GM12878 (cell line): Measurements from ENCODE around the gene FASTK. TPM values are rescaled to one million over a fixed set of nuclear protein-coding genes. Genes with fewer than 3 reads are reported as not detected.

Source experiments
- ATAC-seq: fragments of 200-7000 bp; cut with Tn5 transposase; 3 replicates; pipeline ENCODE4 v1.9.1; 2020; ENCODE audit warnings: mild to moderate bottlenecking, moderate library complexity
- BruUV-seq: library from RNA; stranded (reverse); fragments of 400-500 nt; replicated peaks from 2 replicates; lab custom pipeline; 2021; lab: Mats Ljungman, UMichigan
- CTCF ChIA-PET: fragments of 300-600 bp; sonication (Branson Sonifier 250); formaldehyde crosslinking; extraction: SDS; loops from one replicate; lab custom pipeline; 2021; ENCODE audit warnings: inconsistent platforms; lab: Yijun Ruan, JAX
- POLR2A ChIA-PET: fragments of 350-600 bp; formaldehyde crosslinking; extraction: SDS; loops from one replicate; lab custom pipeline; 2021; ENCODE audit warnings: inconsistent platforms; lab: Charles Lee
- RAD21 ChIA-PET: fragments of 300-600 bp; sonication (Branson Sonifier 250); formaldehyde crosslinking; loops from one replicate; lab custom pipeline; 2023; ENCODE audit warnings: antibody characterized with exemption; ENCODE audit not compliant: unreplicated experiment; lab: Charles Lee
- SMC1A ChIA-PET: fragments of 300-600 bp; sonication (Branson Sonifier 250); formaldehyde crosslinking; loops from one replicate; lab custom pipeline; 2023; ENCODE audit not compliant: unreplicated experiment, uncharacterized antibody; lab: Charles Lee
- DNase-seq: peaks from one replicate; pipeline ENCODE4 v3.0.0-alpha.2; 2011; ENCODE audit warnings: low read depth, low spot score
- FAIRE-seq: peaks from 3 replicates; lab custom pipeline; 2011; peaks lifted over from hg19 to GRCh38; lab: Jason Lieb, UNC
- H2AFZ ChIP-seq: 2 replicates; pipeline ENCODE4 v1.6.0; 2011; ENCODE audit warnings: low read depth, low read length, control low read depth; ENCODE audit not compliant: control insufficient read depth
- H3K27ac ChIP-seq: 2 replicates; pipeline ENCODE4 v1.5.1; 2011; ENCODE audit warnings: control low read depth; ENCODE audit not compliant: control insufficient read depth, insufficient read depth
- H3K27me3 ChIP-seq, 2 experiments: replicated peaks in 1 of 2; 2 replicates each; pipeline versions ENCODE4 v1.6.0 to v1.6.1; 2011; ENCODE audit warnings: low read length in 1 of 2; ENCODE audit not compliant: control insufficient read depth in 2 of 2, insufficient read depth in 2 of 2
- H3K36me3 ChIP-seq, 2 experiments: 2 replicates each; pipeline ENCODE4 v1.5.1; 2011; ENCODE audit warnings: low read length in 1 of 2; ENCODE audit not compliant: control insufficient read depth in 2 of 2, insufficient read depth in 2 of 2
- H3K4me1 ChIP-seq: 2 replicates; pipeline ENCODE4 v1.6.1; 2011; ENCODE audit warnings: mild to moderate bottlenecking, low read length, moderate library complexity, mixed read lengths; ENCODE audit not compliant: control insufficient read depth, insufficient read depth
- H3K4me2 ChIP-seq: 2 replicates; pipeline ENCODE4 v1.6.0; 2011; ENCODE audit warnings: control low read depth; ENCODE audit not compliant: control insufficient read depth, insufficient read depth
- H3K4me3 ChIP-seq: fragments of 200-600 bp; sonication (generic); 2 replicates; pipeline ENCODE4 v1.5.1; 2016
- H3K79me2 ChIP-seq: 2 replicates; pipeline ENCODE4 v1.6.0; 2011; ENCODE audit warnings: low read length; ENCODE audit not compliant: control insufficient read depth, insufficient read depth
- H3K9ac ChIP-seq: 2 replicates; pipeline ENCODE4 v1.8.0; 2011; ENCODE audit warnings: low read length, control low read depth, mixed read lengths; ENCODE audit not compliant: control insufficient read depth, insufficient read depth
- H3K9me3 ChIP-seq: replicated peaks from 3 replicates; pipeline ENCODE4 v1.5.1; 2011; ENCODE audit warnings: mild to moderate bottlenecking, low read length; ENCODE audit not compliant: control insufficient read depth, insufficient read depth
- H4K20me1 ChIP-seq: 2 replicates; pipeline ENCODE4 v1.6.0; 2011; ENCODE audit not compliant: control insufficient read depth, insufficient read depth
- BHLHE40 ChIP-seq, 2 experiments: fragments of 450-650 bp in 1 of 2; IDR thresholded peaks; 2 replicates each; pipeline ENCODE4 v1.6.1; 2011 to 2017; ENCODE audit warnings: low read depth in 2 of 2, borderline replicate concordance in 1 of 2, improper control_type of control experiment in 1 of 2, low read length in 1 of 2, mild to moderate bottlenecking in 1 of 2
- CHD2 ChIP-seq: IDR thresholded peaks from 2 replicates; pipeline ENCODE4 v1.6.1; 2011; ENCODE audit warnings: low read depth, low read length, improper control_type of control experiment, borderline replicate concordance
- DPF2 ChIP-seq: fragments of 450-650 bp; IDR thresholded peaks from 2 replicates; pipeline ENCODE4 v1.6.1; 2017; ENCODE audit warnings: mild to moderate bottlenecking
- MYB ChIP-seq: fragments of 150-350 bp; IDR thresholded peaks from 2 replicates; pipeline ENCODE4 v1.6.1; 2014; ENCODE audit warnings: mild to moderate bottlenecking, low read depth, low read length, borderline replicate concordance
- PAX5 ChIP-seq: IDR thresholded peaks from 2 replicates; pipeline ENCODE4 v1.6.1; 2011; ENCODE audit warnings: low read depth, low read length, borderline replicate concordance
- RAD21 ChIP-seq: IDR thresholded peaks from 2 replicates; pipeline ENCODE4 v1.6.1; 2011; ENCODE audit warnings: mild to moderate bottlenecking, low read depth, low read length, moderate library complexity; ENCODE audit not compliant: insufficient read depth
- RB1 ChIP-seq: fragments of 450-650 bp; formaldehyde crosslinking; IDR thresholded peaks from 2 replicates; pipeline ENCODE4 v1.6.1; 2017; ENCODE audit warnings: mild to moderate bottlenecking, borderline replicate concordance
- SMC3 ChIP-seq: IDR thresholded peaks from 2 replicates; pipeline ENCODE4 v1.6.1; 2011; ENCODE audit warnings: low read length, improper control_type of control experiment, borderline replicate concordance
- STAT1 ChIP-seq: fragments of 450-650 bp; conservative IDR thresholded peaks from 2 replicates; pipeline ENCODE4 v1.6.1; 2014; ENCODE audit warnings: antibody characterized with exemption, mild to moderate bottlenecking
- YY1 ChIP-seq: IDR thresholded peaks from 2 replicates; pipeline ENCODE4 v1.6.1; 2011; ENCODE audit warnings: low read depth, mild to moderate bottlenecking, low read length
- WGBS: methylation state at CpG from one replicate; pipeline ENCODE4 v1.1.6; 2016; ENCODE audit warnings: low lambda C conversion rate; ENCODE audit not compliant: insufficient replicate concordance, insufficient coverage; ENCODE audit errors: missing lambda C conversion rate; 5-methylcytosine and 5-hydroxymethylcytosine counted together
- in situ Hi-C: fragments of 300-500 bp; cut with MboI; formaldehyde crosslinking; loops from 9 replicates; pipeline ENCODE4 v1.14.3; 2018; ENCODE audit warnings: mixed read lengths
- intact Hi-C: fragments of 100-400 bp; cut with micrococcal nuclease; formaldehyde crosslinking; loops from one replicate; pipeline ENCODE4 v1.14.2; 2022; ENCODE audit not compliant: unreplicated experiment
- polyA plus RNA-seq, 11 experiments: library from polyadenylated mRNA; depleted of rRNA in 4 of 11; unstranded in 6 of 11; stranded (reverse) in 5 of 11; fragments of >200 nt; fragmentation: Nextera tagmentation in 4 of 11; fragmentation: Illumina TruSeq in 1 of 11; extraction: Ambion mirVana in 4 of 11; extraction: Trizol in 1 of 11; gene quantifications; 1 replicate in 1 of 11; 2 replicates in 10 of 11; pipeline versions ENCODE4 v1.2.1 to v1.2.3, GENCODE V29; 2011 to 2016; ENCODE audit warnings: inconsistent platforms in 2 of 11, missing spikeins in 2 of 11, low read depth in 1 of 11
- total RNA-seq, 4 experiments: library from RNA; depleted of rRNA in 3 of 4; stranded (reverse); fragments of >200 nt in 3 of 4; fragmentation: Illumina TruSeq in 1 of 4; extraction: Trizol in 1 of 4; gene quantifications; 2 replicates each; pipeline versions ENCODE4 v1.2.1 to v1.2.3, GENCODE V29; 2013 to 2021
- TF ChIP-seq, protein P1 (sequence below): IDR thresholded peaks from 2 replicates; pipeline ENCODE4 v1.6.1; 2012; ENCODE audit warnings: low read depth, low read length, improper control_type of control experiment
- TF ChIP-seq, protein P2 (sequence below): IDR thresholded peaks from 2 replicates; pipeline ENCODE4 v1.6.1; 2011; ENCODE audit warnings: mild to moderate bottlenecking, low read depth, low read length, moderate library complexity; ENCODE audit not compliant: insufficient replicate concordance
- TF ChIP-seq, protein P3 (sequence below): fragments of 450-650 bp; IDR thresholded peaks from 2 replicates; pipeline ENCODE4 v1.6.1; 2018; ENCODE audit warnings: borderline replicate concordance, mild to moderate bottlenecking; ENCODE audit not compliant: partially characterized antibody
- TF ChIP-seq, protein P4 (sequence below), 3 experiments: IDR thresholded peaks in 2 of 3; conservative IDR thresholded peaks in 1 of 3; 2 replicates each; pipeline ENCODE4 v1.5.1; 2011; ENCODE audit warnings: low read depth in 3 of 3, low read length in 3 of 3, mild to moderate bottlenecking in 3 of 3, control low read depth in 2 of 3, moderate library complexity in 2 of 3, inconsistent platforms in 1 of 3, mixed read lengths in 1 of 3; ENCODE audit not compliant: control insufficient read depth in 2 of 3, insufficient read depth in 1 of 3; ENCODE audit errors: extremely low read depth in 1 of 3

The FASTK gene
- total and polyA plus RNA-seq, 10 of the 15 experiments (the other 5 are each of a cell fraction or from before 2014, with no cell fraction given): 0.19 to 102 (median 54.5) TPM

DNA sequence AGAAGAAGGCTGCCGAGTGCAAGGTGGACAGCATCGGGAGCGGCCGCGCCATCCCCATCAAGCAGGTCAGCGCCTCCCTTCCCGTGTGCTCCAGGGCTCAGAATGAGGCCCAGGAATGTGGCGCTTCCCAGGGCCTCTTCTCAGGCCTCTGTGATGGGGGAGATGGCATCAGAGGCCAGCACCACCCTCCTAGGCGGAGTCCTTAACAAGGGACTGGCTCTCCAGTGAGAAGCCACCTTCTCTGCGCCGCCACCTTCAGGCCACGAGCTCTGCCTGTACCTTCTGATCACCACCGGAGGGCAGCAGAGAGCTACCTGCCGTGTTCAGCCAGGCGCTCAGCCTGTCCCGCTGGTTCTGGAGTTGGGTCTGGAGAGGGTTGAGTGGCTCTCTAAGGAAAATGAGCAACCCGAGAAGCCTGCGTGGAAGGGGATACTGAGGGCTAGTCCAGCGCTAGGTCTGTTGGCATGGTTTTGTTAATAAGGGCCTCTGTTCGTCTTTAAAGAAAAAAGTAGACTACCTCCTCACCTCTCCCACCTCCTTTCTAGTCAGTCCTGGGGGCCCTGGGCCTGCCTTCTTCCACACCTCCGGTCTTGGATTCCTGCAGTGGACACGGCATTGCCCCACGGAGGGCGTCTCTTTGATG lies 43.3 kb upstream of the FASTK start:
- POLR2A ChIA-PET: no interaction called here
- no TSS peak for BruUV-seq

More for the DNA sequence above, 43.3 kb upstream of the FASTK start:
- SMC1A ChIA-PET: interaction anchor here (0.6 to 1.0 kb wide), 4 partner anchors 115 to 227 kb away, joined by 3 to 10 read pairs (median 3); no protein-coding TSS in a partner anchor
- FAIRE-seq (peak; percentile 89), ATAC-seq (peak; percentile 99), DNase-seq (no peak)
- Histone ChIP-seq H4K20me1 (no peaks in the 10 kb centered on the region), H3K9me3 (no peaks in the 10 kb centered on the region), H3K36me3 (peaks cover 9 to 19% of the 10 kb centered on the region in 2 experiments; a peak in 3 of 4 replicates), H3K79me2 (no peaks in the 10 kb centered on the region), H3K27ac (no peak overlapping the region), H2AFZ (no peak overlapping the region), H3K4me1 (no peaks in the 10 kb centered on the region), H3K9ac (no peak overlapping the region), H3K27me3 (no peaks in the 10 kb centered on the region), H3K4me3 (no peak overlapping the region), H3K4me2 (no peak overlapping the region)
- CTCF ChIA-PET: interaction anchor here (0.6 to 3.5 kb wide), 33 partner anchors 8 to 228 kb away, joined by 3 to 41 read pairs (median 4); partner anchors contain the start of genes ABCB8, ABCF2, NOS3 and SLC4A2
- intact Hi-C loops: loop anchor here (1.0 kb wide), 3 partner anchors 48 to 179 kb away; no protein-coding TSS in a partner anchor
- TF ChIP-seq CHD2 (no peak), BHLHE40 (IDR thresholded peaks at IDR 0.05; ENCODE audit: borderline replicate concordance in 1 of 2, low read depth in 2 of 2, low read length in 1 of 2) (peak in 1 of 2 experiments; percentile 29; a peak in 1 of 4 replicates), RAD21 (peak; percentile 86), SMC3 (peak; percentile 81), RB1 (0 out of 2 replicates have a peak, but pooled peaks have one; percentile 49), STAT1 (no peak), DPF2 (no peak), YY1 (0 out of 2 replicates have a peak, but pooled peaks have one; percentile 47), PAX5 (peak; percentile 69; the same call in 1 of the 2 replicates), MYB (0 out of 2 replicates have a peak, but pooled peaks have one; percentile 19)
- TF ChIP-seq, protein P1, sequence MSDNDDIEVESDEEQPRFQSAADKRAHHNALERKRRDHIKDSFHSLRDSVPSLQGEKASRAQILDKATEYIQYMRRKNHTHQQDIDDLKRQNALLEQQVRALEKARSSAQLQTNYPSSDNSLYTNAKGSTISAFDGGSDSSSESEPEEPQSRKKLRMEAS: 0 out of 2 replicates have a peak, but pooled peaks have one; percentile 28
- TF ChIP-seq, protein P2, sequence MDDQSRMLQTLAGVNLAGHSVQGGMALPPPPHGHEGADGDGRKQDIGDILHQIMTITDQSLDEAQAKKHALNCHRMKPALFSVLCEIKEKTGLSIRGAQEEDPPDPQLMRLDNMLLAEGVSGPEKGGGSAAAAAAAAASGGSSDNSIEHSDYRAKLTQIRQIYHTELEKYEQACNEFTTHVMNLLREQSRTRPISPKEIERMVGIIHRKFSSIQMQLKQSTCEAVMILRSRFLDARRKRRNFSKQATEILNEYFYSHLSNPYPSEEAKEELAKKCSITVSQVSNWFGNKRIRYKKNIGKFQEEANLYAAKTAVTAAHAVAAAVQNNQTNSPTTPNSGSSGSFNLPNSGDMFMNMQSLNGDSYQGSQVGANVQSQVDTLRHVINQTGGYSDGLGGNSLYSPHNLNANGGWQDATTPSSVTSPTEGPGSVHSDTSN: no peak
- TF ChIP-seq, protein P3, sequence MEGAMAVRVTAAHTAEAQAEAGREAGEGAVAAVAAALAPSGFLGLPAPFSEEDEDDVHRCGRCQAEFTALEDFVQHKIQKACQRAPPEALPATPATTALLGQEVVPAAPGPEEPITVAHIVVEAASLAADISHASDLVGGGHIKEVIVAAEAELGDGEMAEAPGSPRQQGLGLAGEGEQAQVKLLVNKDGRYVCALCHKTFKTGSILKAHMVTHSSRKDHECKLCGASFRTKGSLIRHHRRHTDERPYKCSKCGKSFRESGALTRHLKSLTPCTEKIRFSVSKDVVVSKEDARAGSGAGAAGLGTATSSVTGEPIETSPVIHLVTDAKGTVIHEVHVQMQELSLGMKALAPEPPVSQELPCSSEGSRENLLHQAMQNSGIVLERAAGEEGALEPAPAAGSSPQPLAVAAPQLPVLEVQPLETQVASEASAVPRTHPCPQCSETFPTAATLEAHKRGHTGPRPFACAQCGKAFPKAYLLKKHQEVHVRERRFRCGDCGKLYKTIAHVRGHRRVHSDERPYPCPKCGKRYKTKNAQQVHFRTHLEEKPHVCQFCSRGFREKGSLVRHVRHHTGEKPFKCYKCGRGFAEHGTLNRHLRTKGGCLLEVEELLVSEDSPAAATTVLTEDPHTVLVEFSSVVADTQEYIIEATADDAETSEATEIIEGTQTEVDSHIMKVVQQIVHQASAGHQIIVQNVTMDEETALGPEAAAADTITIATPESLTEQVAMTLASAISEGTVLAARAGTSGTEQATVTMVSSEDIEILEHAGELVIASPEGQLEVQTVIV: no peak
- TF ChIP-seq, protein P4, sequence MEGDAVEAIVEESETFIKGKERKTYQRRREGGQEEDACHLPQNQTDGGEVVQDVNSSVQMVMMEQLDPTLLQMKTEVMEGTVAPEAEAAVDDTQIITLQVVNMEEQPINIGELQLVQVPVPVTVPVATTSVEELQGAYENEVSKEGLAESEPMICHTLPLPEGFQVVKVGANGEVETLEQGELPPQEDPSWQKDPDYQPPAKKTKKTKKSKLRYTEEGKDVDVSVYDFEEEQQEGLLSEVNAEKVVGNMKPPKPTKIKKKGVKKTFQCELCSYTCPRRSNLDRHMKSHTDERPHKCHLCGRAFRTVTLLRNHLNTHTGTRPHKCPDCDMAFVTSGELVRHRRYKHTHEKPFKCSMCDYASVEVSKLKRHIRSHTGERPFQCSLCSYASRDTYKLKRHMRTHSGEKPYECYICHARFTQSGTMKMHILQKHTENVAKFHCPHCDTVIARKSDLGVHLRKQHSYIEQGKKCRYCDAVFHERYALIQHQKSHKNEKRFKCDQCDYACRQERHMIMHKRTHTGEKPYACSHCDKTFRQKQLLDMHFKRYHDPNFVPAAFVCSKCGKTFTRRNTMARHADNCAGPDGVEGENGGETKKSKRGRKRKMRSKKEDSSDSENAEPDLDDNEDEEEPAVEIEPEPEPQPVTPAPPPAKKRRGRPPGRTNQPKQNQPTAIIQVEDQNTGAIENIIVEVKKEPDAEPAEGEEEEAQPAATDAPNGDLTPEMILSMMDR (IDR thresholded peaks at IDR 0.05 in 2 of 3, conservative IDR thresholded peaks at IDR 0.05 in 1 of 3; ENCODE audit: control insufficient read depth in 2 of 3, extremely low read depth in 1 of 3, insufficient read depth in 1 of 3, low read depth in 3 of 3, low read length in 3 of 3): peak; percentile 99; a peak in 5 of 6 replicates
- 44% methylated on average over 24 of the region's 24 CpGs for WGBS
- RAD21 ChIA-PET: interaction anchor here (1.0 to 1.4 kb wide), 3 partner anchors 26 to 226 kb away, joined by 3 to 16 read pairs (median 3); no protein-coding TSS in a partner anchor
- in situ Hi-C loops: no loop called here
